ENCODE results near the gene PTPN6. TPM values are rescaled to one million over a fixed set of nuclear protein-coding genes. Genes with fewer than 3 reads are reported as not detected.

PTPN6 gene
- total and polyA plus RNA-seq, 8 donors, result 11.2 to 51.2 (median 32.6) TPM

DNA sequence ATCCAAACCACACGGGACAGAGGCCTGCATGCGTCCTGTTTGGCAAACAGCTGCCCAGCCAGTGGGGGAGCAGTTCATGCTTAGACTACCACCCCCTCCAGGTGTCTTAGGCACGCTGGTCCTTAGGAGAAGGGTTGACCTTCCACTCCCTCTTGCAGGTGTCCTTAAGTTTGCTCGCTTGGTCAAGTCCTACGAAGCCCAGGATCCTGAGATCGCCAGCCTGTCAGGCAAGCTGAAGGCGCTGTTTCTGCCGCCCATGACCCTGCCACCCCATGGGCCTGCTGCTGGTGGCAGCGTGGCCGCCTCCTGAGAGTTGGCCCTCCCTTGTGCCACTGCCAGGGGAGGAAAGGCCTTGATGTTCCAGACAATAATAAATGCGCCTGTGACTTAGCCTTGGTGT lies 5.5 kb upstream of the PTPN6 start:
- Histone ChIP-seq H3K27ac (peak overlapping the region; percentile 90 to 99 (median 97)), H3K4me1 (peaks cover 27 to 82% (median 54%) of the 10 kb centered on the region in 4 donors), H3K9me3 (no peaks in the 10 kb centered on the region), H3K27me3 (no peaks in the 10 kb centered on the region), H3K4me3 (peak overlapping the region; percentile 39 to 64 (median 52)), H3K36me3 (peaks cover 13 to 24% (median 22%) of the 10 kb centered on the region in 4 donors)
- TF ChIP-seq POLR2A (IDR thresholded peaks at IDR 0.05) (no peak), POLR2AphosphoS5 (IDR thresholded peaks at IDR 0.05) (no peak), EP300 (IDR thresholded peaks at IDR 0.05) (no peak)
- TF ChIP-seq, protein P1, sequence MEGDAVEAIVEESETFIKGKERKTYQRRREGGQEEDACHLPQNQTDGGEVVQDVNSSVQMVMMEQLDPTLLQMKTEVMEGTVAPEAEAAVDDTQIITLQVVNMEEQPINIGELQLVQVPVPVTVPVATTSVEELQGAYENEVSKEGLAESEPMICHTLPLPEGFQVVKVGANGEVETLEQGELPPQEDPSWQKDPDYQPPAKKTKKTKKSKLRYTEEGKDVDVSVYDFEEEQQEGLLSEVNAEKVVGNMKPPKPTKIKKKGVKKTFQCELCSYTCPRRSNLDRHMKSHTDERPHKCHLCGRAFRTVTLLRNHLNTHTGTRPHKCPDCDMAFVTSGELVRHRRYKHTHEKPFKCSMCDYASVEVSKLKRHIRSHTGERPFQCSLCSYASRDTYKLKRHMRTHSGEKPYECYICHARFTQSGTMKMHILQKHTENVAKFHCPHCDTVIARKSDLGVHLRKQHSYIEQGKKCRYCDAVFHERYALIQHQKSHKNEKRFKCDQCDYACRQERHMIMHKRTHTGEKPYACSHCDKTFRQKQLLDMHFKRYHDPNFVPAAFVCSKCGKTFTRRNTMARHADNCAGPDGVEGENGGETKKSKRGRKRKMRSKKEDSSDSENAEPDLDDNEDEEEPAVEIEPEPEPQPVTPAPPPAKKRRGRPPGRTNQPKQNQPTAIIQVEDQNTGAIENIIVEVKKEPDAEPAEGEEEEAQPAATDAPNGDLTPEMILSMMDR (IDR thresholded peaks at IDR 0.05), result no peak
- intact Hi-C loops (cut with DNase I; ENCODE audit: low total_unique reads), result loop anchor here (10.0 kb wide), 1 partner anchor 169 kb away; no protein-coding TSS in a partner anchor
- DNase-seq, result no peak
- 36 to 59% (median 48%) methylated on average over 10 to 11 of the region's 11 CpGs for WGBS, 5 donors

DNA sequence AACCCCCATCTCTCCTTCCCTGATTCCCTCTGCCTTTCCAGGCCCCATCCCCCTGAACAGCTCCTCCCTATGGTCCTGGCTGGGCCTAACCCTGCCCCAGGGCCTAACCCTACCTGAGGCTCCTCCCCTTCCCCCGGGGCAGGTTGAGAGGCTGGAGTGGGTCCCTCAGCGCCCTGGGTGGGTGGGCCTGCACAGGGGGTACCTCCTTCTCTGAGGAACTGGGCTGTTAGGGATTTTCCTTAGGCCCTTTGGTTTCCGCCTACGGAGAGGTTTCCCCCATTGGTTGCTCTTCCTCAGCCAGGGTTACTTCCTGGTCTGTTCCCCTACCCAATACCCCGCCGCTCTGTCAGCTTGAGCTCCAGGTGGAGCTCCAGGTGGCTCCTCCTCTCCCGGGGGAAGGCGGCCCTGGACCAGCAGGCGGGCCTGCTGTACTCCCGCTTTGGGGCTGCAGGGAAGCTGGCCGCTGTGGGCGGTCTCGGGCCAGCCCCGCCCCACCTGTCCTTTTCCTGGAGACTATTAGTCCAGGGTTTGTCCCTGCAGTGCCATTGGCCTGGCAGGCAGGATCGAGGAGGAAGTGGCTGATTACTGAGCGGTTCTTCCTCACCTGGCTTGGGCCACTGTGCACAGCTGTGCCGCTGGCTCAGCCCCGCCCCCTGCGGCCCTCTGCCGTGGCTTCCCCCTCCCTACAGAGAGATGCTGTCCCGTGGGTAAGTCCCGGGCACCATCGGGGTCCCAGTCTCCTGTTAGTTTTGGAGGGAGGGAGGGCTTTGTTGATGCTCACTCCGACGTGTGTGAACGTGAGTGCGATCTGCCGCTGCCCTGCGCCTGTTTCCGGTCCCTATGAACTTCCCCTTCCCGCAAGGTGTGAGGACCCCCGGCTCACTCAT lies 4.9 kb upstream of the PTPN6 start:
- TF ChIP-seq, protein P1 (IDR thresholded peaks at IDR 0.05), result peak in 2 of 7 experiments; percentile 9 to 45
- no peak for TF ChIP-seq EP300 (IDR thresholded peaks at IDR 0.05)
- TF ChIP-seq POLR2A (IDR thresholded peaks at IDR 0.05), result peak in 2 of 4 donors; percentile 69 to 70
- TF ChIP-seq POLR2AphosphoS5 (IDR thresholded peaks at IDR 0.05), result peak; percentile 42 to 98 (median 98)
- Histone ChIP-seq H3K9me3 (no peaks in the 10 kb centered on the region), H3K36me3 (peaks cover 6 to 17% (median 15%) of the 10 kb centered on the region in 4 donors), H3K4me1 (peaks cover 27 to 82% (median 52%) of the 10 kb centered on the region in 4 donors), H3K27ac (peak overlapping the region; percentile 90 to 99 (median 97)), H3K27me3 (no peaks in the 10 kb centered on the region), H3K4me3 (peak overlapping the region; percentile 33 to 64 (median 42))
- peak; percentile 97 for DNase-seq
- intact Hi-C loops (cut with DNase I; ENCODE audit: low total_unique reads), result loop anchor here (10.0 kb wide), 1 partner anchor 169 kb away; no protein-coding TSS in a partner anchor
- 6 to 21% (median 13%) methylated on average over 30 to 32 of the region's 32 CpGs for WGBS, 5 donors

DNA sequence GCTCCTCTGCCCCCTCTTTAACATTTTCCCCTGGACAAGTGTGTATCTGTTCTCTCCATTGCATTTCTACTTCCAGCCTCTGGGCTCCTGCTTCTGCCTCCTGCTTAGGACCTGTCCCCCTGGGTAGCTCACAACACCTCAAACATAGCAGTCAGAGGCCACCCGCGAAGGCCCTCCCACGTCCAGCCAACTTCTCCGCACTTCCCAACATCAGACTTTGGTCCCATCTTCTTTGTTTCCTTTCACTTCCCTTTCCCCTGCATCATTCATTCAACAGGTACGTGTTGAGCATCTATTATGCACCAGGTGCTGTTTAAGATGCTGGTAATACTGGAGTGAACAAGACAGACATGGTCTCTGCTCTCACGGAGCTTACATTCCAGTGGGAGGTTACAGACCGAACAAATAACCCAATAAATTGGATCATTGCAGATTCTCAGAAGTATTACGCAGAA lies 4.2 kb upstream of the PTPN6 start:
- 41 to 50% (median 45%) methylated on average over 8 of the region's 8 CpGs for WGBS, 5 donors
- no peak for DNase-seq
- Histone ChIP-seq H3K4me3 (peak overlapping the region; percentile 33 to 64 (median 42)), H3K36me3 (peaks cover 0 to 11% (median 9%) of the 10 kb centered on the region in 4 donors), H3K27me3 (no peaks in the 10 kb centered on the region), H3K27ac (peak overlapping the region; percentile 90 to 99 (median 97)), H3K4me1 (peaks cover 27 to 76% (median 49%) of the 10 kb centered on the region in 4 donors), H3K9me3 (no peaks in the 10 kb centered on the region)
- intact Hi-C loops (cut with DNase I; ENCODE audit: low total_unique reads), result loop anchor here (10.0 kb wide), 1 partner anchor 168 kb away; no protein-coding TSS in a partner anchor
- TF ChIP-seq POLR2A (IDR thresholded peaks at IDR 0.05), result no peak

DNA sequence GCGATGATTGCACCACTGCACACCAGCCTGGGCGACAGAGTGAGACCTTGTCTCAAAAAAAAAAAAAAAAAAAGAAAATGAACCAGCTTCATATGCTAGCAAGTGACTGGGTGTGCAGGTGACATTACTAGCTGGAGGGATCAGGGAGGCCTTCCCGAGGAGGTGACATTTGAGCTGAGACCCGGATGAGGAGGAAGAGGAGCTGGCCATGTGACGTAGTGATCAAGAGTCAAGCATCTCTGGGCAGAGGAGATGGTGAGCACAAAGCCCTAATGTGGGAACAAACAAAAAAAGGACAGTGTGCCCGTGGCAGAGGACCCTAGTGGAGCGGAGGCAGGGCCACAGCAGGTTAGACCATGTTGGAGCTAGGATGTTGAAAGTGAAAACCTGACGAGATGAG lies 3.5 kb upstream of the PTPN6 start:
- Histone ChIP-seq H3K36me3 (peaks cover 0 to 13% (median 9%) of the 10 kb centered on the region in 4 donors), H3K27ac (peak overlapping the region in 1 of 5 donors; percentile 97), H3K4me3 (no peak overlapping the region), H3K27me3 (no peaks in the 10 kb centered on the region), H3K9me3 (no peaks in the 10 kb centered on the region), H3K4me1 (peaks cover 24 to 69% (median 43%) of the 10 kb centered on the region in 4 donors)
- 83 to 92% (median 90%) methylated on average over 8 of the region's 8 CpGs for WGBS, 5 donors
- no peak for DNase-seq
- no peak for TF ChIP-seq EP300 (IDR thresholded peaks at IDR 0.05)
- TF ChIP-seq POLR2A (IDR thresholded peaks at IDR 0.05), result no peak
- TF ChIP-seq, protein P1 (IDR thresholded peaks at IDR 0.05), result no peak
- intact Hi-C loops (cut with DNase I; ENCODE audit: low total_unique reads), result loop anchor here (10.0 kb wide), 1 partner anchor 167 kb away; no protein-coding TSS in a partner anchor
